HCT116 (cell line): ENCODE measurements around the gene PCDH17. TPM values are rescaled to one million over a fixed set of nuclear protein-coding genes. Genes with fewer than 3 reads are reported as not detected.

Experiments used
- ATAC-seq: fragments of 200-7000 bp; cut with Tn5 transposase; 2 replicates; pipeline ENCODE4 v1.9.1; 2020; ENCODE audit warnings: mild to moderate bottlenecking, moderate library complexity
- BruUV-seq: library from RNA; stranded (reverse); fragments of 400-500 nt; replicated peaks from 2 replicates; lab custom pipeline; 2021; lab: Mats Ljungman, UMichigan
- CTCF ChIA-PET: fragments of 300-600 bp; sonication (Branson Sonifier 250); formaldehyde crosslinking; loops from one replicate; lab custom pipeline; 2021; ENCODE audit warnings: antibody characterized with exemption; lab: Charles Lee
- POLR2A ChIA-PET: fragments of 300-600, 350-600 bp; sonication (Branson Sonifier 250); formaldehyde crosslinking; loops from one replicate; lab custom pipeline; 2021; ENCODE audit warnings: antibody characterized with exemption; lab: Charles Lee
- RAD21 ChIA-PET, 2 experiments: fragments of 300-600 bp; sonication (Branson Sonifier 250); formaldehyde crosslinking; loops; one replicate each; lab custom pipeline; 2023; ENCODE audit warnings: low total read pairs in 2 of 2; ENCODE audit not compliant: uncharacterized antibody in 2 of 2, unreplicated experiment in 2 of 2, low non-redundant PET in 1 of 2; lab: Charles Lee
- DNase-seq: peaks from one replicate; pipeline ENCODE4 v3.0.0-alpha.2; 2010; ENCODE audit warnings: low read depth, low spot score
- H2AFZ ChIP-seq: fragments of 200-600 bp; shearing (Covaris generic), sonication (generic); 2 replicates; pipeline ENCODE4 v1.6.1; 2017; ENCODE audit warnings: low read depth, mixed run types, mixed read lengths, antibody characterized with exemption, low read length; ENCODE audit not compliant: poor library complexity, severe bottlenecking
- H3K27ac ChIP-seq: 2 replicates; pipeline ENCODE4 v1.5.1; 2012; ENCODE audit warnings: low read depth, low read length
- H3K27me3 ChIP-seq: fragments of 200-600 bp; sonication (generic); 2 replicates; pipeline ENCODE4 v1.6.1; 2016; ENCODE audit warnings: mixed run types, low read length, mixed read lengths; ENCODE audit not compliant: insufficient read depth
- H3K36me3 ChIP-seq, 2 experiments: fragments of 200-500 bp in 1 of 2; fragments of 200-600 bp in 1 of 2; sonication (Bioruptor generic) in 1 of 2; sonication (generic) in 1 of 2; 2 replicates each; pipeline versions ENCODE4 v1.5.1 to v1.6.1; 2014 to 2016; ENCODE audit warnings: low read length in 2 of 2, inconsistent platforms in 1 of 2, mixed read lengths in 1 of 2, mixed run types in 1 of 2; ENCODE audit not compliant: insufficient read depth in 2 of 2, control insufficient read depth in 1 of 2
- H3K4me1 ChIP-seq, 2 experiments: fragments of 200-600 bp in 1 of 2; sonication (generic) in 1 of 2; 2 replicates each; pipeline versions ENCODE4 v1.5.1 to v1.6.1; 2012 to 2017; ENCODE audit warnings: low read length in 2 of 2, inconsistent platforms in 1 of 2, mild to moderate bottlenecking in 1 of 2, mixed read lengths in 1 of 2, mixed run types in 1 of 2, moderate library complexity in 1 of 2; ENCODE audit not compliant: insufficient read depth in 2 of 2, control insufficient read depth in 1 of 2
- H3K4me2 ChIP-seq: fragments of 200-600 bp; sonication (generic); 2 replicates; pipeline ENCODE4 v1.6.1; 2017; ENCODE audit warnings: mixed run types, low read length, mixed read lengths
- H3K4me3 ChIP-seq, 2 experiments: fragments of 200-600 bp in 1 of 2; sonication (generic) in 1 of 2; replicated peaks in 1 of 2; 2 replicates each; pipeline ENCODE4 v1.5.1; 2011 to 2016; ENCODE audit warnings: low read length in 2 of 2, control low read depth in 1 of 2, low read depth in 1 of 2, mild to moderate bottlenecking in 1 of 2, mixed read lengths in 1 of 2, mixed run types in 1 of 2
- H3K79me2 ChIP-seq: fragments of 200-600 bp; sonication (generic); 2 replicates; pipeline ENCODE4 v1.6.1; 2017; ENCODE audit warnings: mild to moderate bottlenecking, mixed run types, low read length, moderate library complexity, mixed read lengths; ENCODE audit not compliant: insufficient read depth
- H3K9ac ChIP-seq: fragments of 200-600 bp; sonication (generic); 2 replicates; pipeline ENCODE4 v1.6.1; 2016; ENCODE audit warnings: low read length, mixed read lengths
- H3K9me2 ChIP-seq: fragments of 200-600 bp; sonication (generic), shearing (Covaris generic); 2 replicates; pipeline ENCODE4 v1.6.1; 2017; ENCODE audit warnings: mixed run types, mild to moderate bottlenecking, moderate library complexity; ENCODE audit not compliant: insufficient read depth
- H3K9me3 ChIP-seq, 2 experiments: fragments of 200-500 bp in 1 of 2; fragments of 200-600 bp in 1 of 2; sonication (Bioruptor generic) in 1 of 2; sonication (generic) in 1 of 2; 2 replicates each; pipeline ENCODE4 v1.6.1; 2014 to 2017; ENCODE audit warnings: low read length in 2 of 2, mixed read lengths in 2 of 2, inconsistent platforms in 1 of 2, low read depth in 1 of 2, mild to moderate bottlenecking in 1 of 2, mixed run types in 1 of 2, moderate library complexity in 1 of 2; ENCODE audit not compliant: control insufficient read depth in 1 of 2, insufficient read depth in 1 of 2
- H4K20me1 ChIP-seq: fragments of 200-600 bp; sonication (generic), shearing (Covaris generic); 2 replicates; pipeline ENCODE4 v1.6.1; 2017; ENCODE audit warnings: mixed run types, mild to moderate bottlenecking, moderate library complexity; ENCODE audit not compliant: insufficient read depth
- ELF1 ChIP-seq: IDR thresholded peaks from 2 replicates; pipeline ENCODE4 v1.6.1; 2012; ENCODE audit warnings: low read depth, borderline replicate concordance
- EZH2 ChIP-seq: fragments of 200-600 bp; sonication (generic); IDR thresholded peaks from 2 replicates; pipeline ENCODE4 v1.6.1; 2017; ENCODE audit warnings: antibody characterized with exemption, mixed run types
- FOSL1 ChIP-seq: IDR thresholded peaks from 2 replicates; pipeline ENCODE4 v1.6.1; 2012; ENCODE audit warnings: low read depth
- RAD21 ChIP-seq: IDR thresholded peaks from 2 replicates; pipeline ENCODE4 v1.6.1; 2012; ENCODE audit warnings: low read depth, mild to moderate bottlenecking
- REST ChIP-seq: IDR thresholded peaks from 2 replicates; pipeline ENCODE4 v1.6.1; 2012; ENCODE audit warnings: low read depth
- ZNF274 ChIP-seq: fragments of 200-500 bp; sonication (Bioruptor generic); IDR thresholded peaks from 2 replicates; pipeline ENCODE4 v1.6.1; 2014; ENCODE audit warnings: mild to moderate bottlenecking, low read depth, low read length, inconsistent platforms
- intact Hi-C: fragments of 100-400 bp; cut with micrococcal nuclease; formaldehyde crosslinking; loops from 2 replicates; pipeline ENCODE4 v1.10.0; 2022
- total RNA-seq: library from RNA; stranded (reverse); gene quantifications from one replicate; pipeline ENCODE4 v1.2.1, GENCODE V29; 2021; ENCODE audit not compliant: unreplicated experiment

PCDH17 gene
- total RNA-seq, 1 experiment from 2014 or later = 0.02 TPM

- TF ChIP-seq REST (no peak), FOSL1 (no peak)
Measured at GRCh38 chr13:57665481-57665880, 33.9 kb downstream of the PCDH17 start (continued).

GRCh38 chr13:57666131-57666953 is 34.8 kb downstream of the PCDH17 start:
- Histone ChIP-seq H3K27ac (no peak overlapping the region), H3K9ac (no peak overlapping the region), H3K9me2 (no peaks in the 10 kb centered on the region), H3K9me3 (peaks cover 6 to 10% of the 10 kb centered on the region in 2 experiments; a peak in 2 of 4 replicates), H4K20me1 (no peaks in the 10 kb centered on the region), H3K4me2 (no peak overlapping the region), H3K4me3 (no peak overlapping the region), H3K79me2 (no peaks in the 10 kb centered on the region), H3K4me1 (no peaks in the 10 kb centered on the region), H3K27me3 (no peaks in the 10 kb centered on the region), H3K36me3 (no peaks in the 10 kb centered on the region), H2AFZ (no peak overlapping the region)
- RAD21 ChIA-PET = no interaction called here
- ATAC-seq = no peak
- POLR2A ChIA-PET = no interaction called here
- TF ChIP-seq FOSL1 (no peak), RAD21 (no peak), ZNF274 (no peak), EZH2 (no peak), ELF1 (no peak)
- BruUV-seq = no TSS peak
- intact Hi-C loops = no loop called here
- CTCF ChIA-PET = no interaction called here
- DNase-seq = no peak
